H9 (cell line): Measurements from ENCODE around the gene GPR32. TPM values are rescaled to one million over a fixed set of nuclear protein-coding genes. Genes with fewer than 3 reads are reported as not detected.

Experiments
- DNase-seq: peaks from one replicate; pipeline ENCODE4 v3.0.0-alpha.2; 2017
- H2AFZ ChIP-seq: one replicate; pipeline ENCODE4 v1.6.1; 2013; ENCODE audit warnings: mild to moderate bottlenecking, low read length, control low read depth, moderate library complexity
- H2AK5ac ChIP-seq: 2 replicates; pipeline ENCODE4 v1.6.1; 2013; ENCODE audit warnings: low read length, control low read depth, mixed read lengths; ENCODE audit not compliant: insufficient read length
- H2BK120ac ChIP-seq: one replicate; pipeline ENCODE4 v1.6.1; 2013; ENCODE audit warnings: low read depth, mild to moderate bottlenecking, low read length, control low read depth, inconsistent platforms; ENCODE audit not compliant: poor library complexity, severe bottlenecking
- H2BK12ac ChIP-seq: 2 replicates; pipeline ENCODE4 v1.6.1; 2013; ENCODE audit warnings: low read length, control low read depth, mixed read lengths, low read depth; ENCODE audit not compliant: insufficient read length
- H2BK15ac ChIP-seq: 2 replicates; pipeline ENCODE4 v1.6.1; 2013; ENCODE audit warnings: low read depth, low read length, control low read depth
- H2BK20ac ChIP-seq: one replicate; pipeline ENCODE4 v1.6.1; 2013; ENCODE audit warnings: low read depth, mild to moderate bottlenecking, low read length, control low read depth, inconsistent platforms; ENCODE audit not compliant: poor library complexity, severe bottlenecking
- H2BK5ac ChIP-seq: 2 replicates; pipeline ENCODE4 v1.6.1; 2013; ENCODE audit warnings: low read length, control low read depth, mixed read lengths; ENCODE audit not compliant: insufficient read length
- H3K14ac ChIP-seq: 2 replicates; pipeline ENCODE4 v1.6.1; 2013; ENCODE audit warnings: low read length, control low read depth; ENCODE audit not compliant: insufficient read depth
- H3K18ac ChIP-seq: 2 replicates; pipeline ENCODE4 v1.6.1; 2013; ENCODE audit warnings: low read depth, mild to moderate bottlenecking, mixed read lengths, low read length, control low read depth; ENCODE audit not compliant: insufficient read length
- H3K23ac ChIP-seq: 2 replicates; pipeline ENCODE4 v1.6.1; 2013; ENCODE audit warnings: low read length, control low read depth, mixed read lengths, low read depth; ENCODE audit not compliant: insufficient read length
- H3K23me2 ChIP-seq: 2 replicates; pipeline ENCODE4 v1.6.1; 2013; ENCODE audit warnings: low read depth, mild to moderate bottlenecking, mixed read lengths, low read length, control low read depth; ENCODE audit not compliant: insufficient read length, poor library complexity, severe bottlenecking
- H3K27ac ChIP-seq: 2 replicates; pipeline ENCODE4 v1.5.1; 2013; ENCODE audit warnings: low read length, control low read depth, mixed read lengths, low read depth; ENCODE audit not compliant: insufficient read length
- H3K27me3 ChIP-seq: 2 replicates; pipeline ENCODE4 v1.6.1; 2013; ENCODE audit warnings: low read length, control low read depth, inconsistent platforms; ENCODE audit not compliant: insufficient read depth
- H3K4ac ChIP-seq: 2 replicates; pipeline ENCODE4 v1.6.1; 2013; ENCODE audit warnings: low read depth, mild to moderate bottlenecking, control low read depth, inconsistent platforms, low read length, moderate library complexity
- H3K4me1 ChIP-seq: 2 replicates; pipeline ENCODE4 v1.6.1; 2013; ENCODE audit warnings: low read length, control low read depth, inconsistent platforms; ENCODE audit not compliant: insufficient read depth
- H3K4me2 ChIP-seq: 2 replicates; pipeline ENCODE4 v1.6.1; 2013; ENCODE audit warnings: low read length, control low read depth, mixed read lengths; ENCODE audit not compliant: insufficient read length, insufficient read depth
- H3K56ac ChIP-seq: 2 replicates; pipeline ENCODE4 v1.6.1; 2013; ENCODE audit warnings: low read depth, mild to moderate bottlenecking, mixed read lengths, low read length, control low read depth; ENCODE audit not compliant: insufficient read length
- H3K79me1 ChIP-seq: 2 replicates; pipeline ENCODE4 v1.6.1; 2013; ENCODE audit warnings: low read depth, mild to moderate bottlenecking, moderate library complexity, low read length, control low read depth, inconsistent platforms; ENCODE audit not compliant: insufficient read depth, poor library complexity, severe bottlenecking
- H3K79me2 ChIP-seq: 2 replicates; pipeline ENCODE4 v1.6.1; 2013; ENCODE audit warnings: low read length, control low read depth, inconsistent platforms; ENCODE audit not compliant: insufficient read depth
- H3K9ac ChIP-seq: 2 replicates; pipeline ENCODE4 v1.6.1; 2013; ENCODE audit warnings: low read length, control low read depth, mixed read lengths; ENCODE audit not compliant: insufficient read length; ENCODE audit errors: extremely low read depth
- H3K9me3 ChIP-seq: one replicate; pipeline ENCODE4 v1.6.1; 2013; ENCODE audit warnings: low read depth, low read length, inconsistent platforms; ENCODE audit not compliant: control insufficient read depth
- H3T11ph ChIP-seq: one replicate; pipeline ENCODE4 v1.6.1; 2013; ENCODE audit warnings: mild to moderate bottlenecking, low read length, control low read depth, inconsistent platforms
- H4K20me1 ChIP-seq: one replicate; pipeline ENCODE4 v1.6.1; 2013; ENCODE audit not compliant: control insufficient read depth, insufficient read length, insufficient read depth
- H4K5ac ChIP-seq: 2 replicates; pipeline ENCODE4 v1.6.1; 2013; ENCODE audit warnings: low read depth, mild to moderate bottlenecking, mixed read lengths, low read length, control low read depth; ENCODE audit not compliant: insufficient read length
- H4K8ac ChIP-seq: replicated peaks from 2 replicates; pipeline ENCODE4 v1.6.1; 2013; ENCODE audit warnings: low read length, control low read depth, mixed read lengths, low read depth; ENCODE audit not compliant: insufficient read length
- H4K91ac ChIP-seq: 2 replicates; pipeline ENCODE4 v1.6.1; 2013; ENCODE audit warnings: low read depth, mild to moderate bottlenecking, moderate library complexity, mixed read lengths, low read length, control low read depth; ENCODE audit not compliant: insufficient read length
- H3K27ac Mint-ChIP-seq, 3 experiments: 2 replicates in 2 of 3; 3 replicates in 1 of 3; pipeline ENCODE4 v1.8.0; 2020 to 2021; ENCODE audit warnings: mixed read lengths in 3 of 3, mild to moderate bottlenecking in 1 of 3, moderate library complexity in 1 of 3
- H3K27me3 Mint-ChIP-seq: 2 replicates; pipeline ENCODE4 v1.8.0; 2021; ENCODE audit warnings: low read depth, mild to moderate bottlenecking, moderate library complexity, mixed read lengths
- H3K36me3 Mint-ChIP-seq, 3 experiments: 2 replicates in 2 of 3; 3 replicates in 1 of 3; pipeline ENCODE4 v1.8.0; 2020 to 2021; ENCODE audit warnings: low read depth in 3 of 3, mixed read lengths in 3 of 3; ENCODE audit not compliant: insufficient read depth in 1 of 3
- H3K4me1 Mint-ChIP-seq, 2 experiments: 2 replicates each; pipeline ENCODE4 v1.8.0; 2020; ENCODE audit warnings: mixed read lengths in 2 of 2
- H3K4me3 Mint-ChIP-seq, 2 experiments: 2 replicates in 1 of 2; 3 replicates in 1 of 2; pipeline ENCODE4 v1.8.0; 2020 to 2021; ENCODE audit warnings: mild to moderate bottlenecking in 2 of 2, mixed read lengths in 2 of 2, moderate library complexity in 1 of 2
- H3K9me3 Mint-ChIP-seq, 2 experiments: 2 replicates in 1 of 2; 3 replicates in 1 of 2; pipeline ENCODE4 v1.8.0; 2020; ENCODE audit warnings: mild to moderate bottlenecking in 2 of 2, mixed read lengths in 2 of 2, moderate library complexity in 1 of 2
- WGBS: extraction: QIAGEN DNeasy Blood & Tissue Kit; methylation state at CpG from one replicate; pipeline ENCODE4 v1.1.7; 2013; ENCODE audit warnings: missing lambda C conversion rate, low lambda C conversion rate, mixed read lengths; ENCODE audit not compliant: insufficient read length; ENCODE audit errors: extremely low coverage; 5-methylcytosine and 5-hydroxymethylcytosine counted together
- total RNA-seq: library from RNA; stranded (reverse); gene quantifications from 2 replicates; pipeline ENCODE4 v1.2.1, GENCODE V29; 2021
- TF ChIP-seq, protein P1 (sequence below): fragments of 200-600 bp; sonication (generic); conservative IDR thresholded peaks from 3 replicates; pipeline ENCODE4 v1.8.0; 2021; ENCODE audit warnings: antibody characterized with exemption, mild to moderate bottlenecking

GPR32 gene
- total RNA-seq, 1 experiment from 2014 or later: not detected

- DNase-seq: no peak
- Histone ChIP-seq H3K14ac (no peak overlapping the region), H2AFZ (no peak overlapping the region), H3K4me2 (peak overlapping the region; percentile 52), H4K8ac (no peak overlapping the region), H2BK12ac (no peak overlapping the region), H2BK20ac (no peak overlapping the region), H4K5ac (no peak overlapping the region), H4K91ac (no peak overlapping the region), H3K4me1 (no peaks in the 10 kb centered on the region; the same call in 1 of the 2 replicates), H3K27me3 (no peaks in the 10 kb centered on the region; the same call in 1 of the 2 replicates), H4K20me1 (no peaks in the 10 kb centered on the region), H3K9me3 (no peaks in the 10 kb centered on the region), H3K23me2 (no peaks in the 10 kb centered on the region), H3K18ac (no peak overlapping the region), H3K23ac (no peak overlapping the region), H2BK15ac (no peak overlapping the region), H3T11ph (no peak overlapping the region), H3K79me2 (no peaks in the 10 kb centered on the region), H2BK5ac (no peak overlapping the region), H3K9ac (peak overlapping the region; percentile 15), H3K4ac (no peak overlapping the region), H3K27ac (no peak overlapping the region), H3K56ac (no peak overlapping the region), H3K79me1 (no peaks in the 10 kb centered on the region), H2AK5ac (no peak overlapping the region), H2BK120ac (no peak overlapping the region)
- TF ChIP-seq, protein P1, sequence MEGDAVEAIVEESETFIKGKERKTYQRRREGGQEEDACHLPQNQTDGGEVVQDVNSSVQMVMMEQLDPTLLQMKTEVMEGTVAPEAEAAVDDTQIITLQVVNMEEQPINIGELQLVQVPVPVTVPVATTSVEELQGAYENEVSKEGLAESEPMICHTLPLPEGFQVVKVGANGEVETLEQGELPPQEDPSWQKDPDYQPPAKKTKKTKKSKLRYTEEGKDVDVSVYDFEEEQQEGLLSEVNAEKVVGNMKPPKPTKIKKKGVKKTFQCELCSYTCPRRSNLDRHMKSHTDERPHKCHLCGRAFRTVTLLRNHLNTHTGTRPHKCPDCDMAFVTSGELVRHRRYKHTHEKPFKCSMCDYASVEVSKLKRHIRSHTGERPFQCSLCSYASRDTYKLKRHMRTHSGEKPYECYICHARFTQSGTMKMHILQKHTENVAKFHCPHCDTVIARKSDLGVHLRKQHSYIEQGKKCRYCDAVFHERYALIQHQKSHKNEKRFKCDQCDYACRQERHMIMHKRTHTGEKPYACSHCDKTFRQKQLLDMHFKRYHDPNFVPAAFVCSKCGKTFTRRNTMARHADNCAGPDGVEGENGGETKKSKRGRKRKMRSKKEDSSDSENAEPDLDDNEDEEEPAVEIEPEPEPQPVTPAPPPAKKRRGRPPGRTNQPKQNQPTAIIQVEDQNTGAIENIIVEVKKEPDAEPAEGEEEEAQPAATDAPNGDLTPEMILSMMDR: no peak
- Mint-ChIP-seq H3K9me3 (no peaks in the 10 kb centered on the region), H3K4me1 (peaks cover 33 to 52% of the 10 kb centered on the region in 2 experiments), H3K27ac (peak overlapping the region in 1 of 3 experiments; percentile 76; a peak in 1 of 7 replicates), H3K4me3 (peak overlapping the region; percentile 81 to 94), H3K27me3 (peaks cover 62% of the 10 kb centered on the region), H3K36me3 (no peaks in the 10 kb centered on the region; a peak in 2 of 7 replicates)
- WGBS: no CpG with 5 or more reads among the region's 9 CpGs
Measured at GRCh38 chr19:50725911-50726230, 44.4 kb upstream of the GPR32 start.
